GM23338 (cell line): ENCODE results near the gene CALML5.

Experiments
- CTCF ChIP-seq, 2 experiments: fragments of 200-600 bp in 1 of 2; sonication (generic) in 1 of 2; conservative IDR thresholded peaks; 2 replicates each; pipeline versions ENCODE4 v1.5.1 to v1.6.1; 2016 to 2017; ENCODE audit warnings: antibody characterized with exemption in 2 of 2, low read depth in 2 of 2, mild to moderate bottlenecking in 2 of 2, moderate library complexity in 1 of 2
- POLR2AphosphoS5 ChIP-seq: IDR thresholded peaks from 2 replicates; pipeline ENCODE4 v1.6.1; 2016; ENCODE audit warnings: antibody characterized with exemption, low read depth

- no peak for TF ChIP-seq CTCF (conservative IDR thresholded peaks at IDR 0.05; ENCODE audit: low read depth in 2 of 2)
- no peak for TF ChIP-seq POLR2AphosphoS5
Observed at GRCh38 chr10:5534880-5535856, 35.8 kb upstream of the CALML5 start.
